Activated CD8-positive, alpha-beta T cell treated with anti-CD3 and anti-CD28 coated beads, Interleukin-2, amount 10 ng/mL, durations not matched to agents 7 days and 5 days (primary cell): ENCODE results near the gene ERCC6L2. TPM values are rescaled to one million over a fixed set of nuclear protein-coding genes. Genes with fewer than 3 reads are reported as not detected.

Experiments
- ATAC-seq: fragments of 150-1000 bp; cut with Tn5 transposase; one replicate; pipeline ENCODE4 v1.10.0; 2021; ENCODE audit warnings: moderate library complexity
- CTCF ChIA-PET: fragments of 350-600 bp; sonication (Branson Sonifier 250); formaldehyde crosslinking; loops from one replicate; lab custom pipeline; 2021; ENCODE audit warnings: antibody characterized with exemption; lab: Charles Lee
- POLR2A ChIA-PET: fragments of 350-600 bp; sonication (Branson Sonifier 250); formaldehyde crosslinking; loops from one replicate; lab custom pipeline; 2021; ENCODE audit warnings: antibody characterized with exemption; lab: Charles Lee
- DNase-seq: peaks from one replicate; pipeline ENCODE4 v3.0.0-alpha.2; 2020
- H3K27ac Mint-ChIP-seq: one replicate; pipeline ENCODE4 v1.8.0; 2021; ENCODE audit warnings: mild to moderate bottlenecking, mixed read lengths
- H3K27me3 Mint-ChIP-seq: one replicate; pipeline ENCODE4 v1.8.0; 2021; ENCODE audit warnings: low read depth, mixed read lengths
- H3K36me3 Mint-ChIP-seq: one replicate; pipeline ENCODE4 v1.8.0; 2021; ENCODE audit warnings: low read depth, mixed read lengths
- H3K4me1 Mint-ChIP-seq: one replicate; pipeline ENCODE4 v1.8.0; 2021; ENCODE audit warnings: low read depth, mixed read lengths
- H3K4me3 Mint-ChIP-seq: one replicate; pipeline ENCODE4 v1.8.0; 2021; ENCODE audit warnings: mild to moderate bottlenecking, mixed read lengths
- H3K9me3 Mint-ChIP-seq: one replicate; pipeline ENCODE4 v1.8.0; 2022; ENCODE audit warnings: mixed read lengths; ENCODE audit not compliant: insufficient read depth
- total RNA-seq, 2 experiments: library from RNA; stranded (reverse); gene quantifications; one replicate each; pipeline ENCODE4 v1.2.3, GENCODE V29; 2021

The ERCC6L2 gene
- total RNA-seq, 2 experiments from 2014 or later: 32.2 to 33.1 TPM

GRCh38 chr9:95896580-95896979 lies 21.1 kb downstream of the ERCC6L2 start:
- CTCF ChIA-PET: interaction anchor here (1.0 to 1.2 kb wide), 2 partner anchors 13 to 20 kb away, joined by 3 to 4 read pairs; no protein-coding TSS in a partner anchor
- DNase-seq: no peak
- Mint-ChIP-seq H3K36me3 (peaks cover 37% of the 10 kb centered on the region), H3K9me3 (peaks cover 28% of the 10 kb centered on the region), H3K4me1 (peaks cover 19% of the 10 kb centered on the region), H3K27ac (no peak overlapping the region), H3K27me3 (no peaks in the 10 kb centered on the region), H3K4me3 (peak overlapping the region; percentile 26)
- POLR2A ChIA-PET: no interaction called here
- ATAC-seq: no peak

GRCh38 chr9:95901506-95901905 lies 26.0 kb downstream of the ERCC6L2 start:
- POLR2A ChIA-PET: interaction anchor here (1.1 kb wide), 1 partner anchor 26 kb away, joined by 3 read pairs; the partner anchor contains the start of gene ERCC6L2
- no peak for DNase-seq
- H3K36me3 Mint-ChIP-seq: peaks cover 21% of the 10 kb centered on the region
- no peak overlapping the region for H3K4me3 Mint-ChIP-seq
- H3K27ac Mint-ChIP-seq: no peak overlapping the region
- H3K4me1 Mint-ChIP-seq: peaks cover 7% of the 10 kb centered on the region
- CTCF ChIA-PET: interaction anchor here (1.3 kb wide), 1 partner anchor 13 kb away, joined by 3 read pairs; no protein-coding TSS in a partner anchor
- H3K9me3 Mint-ChIP-seq: peaks cover 8% of the 10 kb centered on the region
- no peak for ATAC-seq
- H3K27me3 Mint-ChIP-seq: no peaks in the 10 kb centered on the region

GRCh38 chr9:95903398-95903797 lies 27.9 kb downstream of the ERCC6L2 start:
- no peak for DNase-seq
- no peaks in the 10 kb centered on the region for H3K27me3 Mint-ChIP-seq
- ChIA-PET CTCF (no interaction called here), POLR2A (no interaction called here)
- H3K27ac Mint-ChIP-seq: no peak overlapping the region
- no peaks in the 10 kb centered on the region for H3K9me3 Mint-ChIP-seq
- no peaks in the 10 kb centered on the region for H3K4me1 Mint-ChIP-seq
- peaks cover 30% of the 10 kb centered on the region for H3K36me3 Mint-ChIP-seq
- H3K4me3 Mint-ChIP-seq: no peak overlapping the region
- no peak for ATAC-seq

- POLR2A ChIA-PET: no interaction called here
- Mint-ChIP-seq H3K9me3 (no peaks in the 10 kb centered on the region), H3K27ac (no peak overlapping the region), H3K4me3 (no peak overlapping the region), H3K4me1 (no peaks in the 10 kb centered on the region), H3K36me3 (peaks cover 43% of the 10 kb centered on the region), H3K27me3 (no peaks in the 10 kb centered on the region)
- ATAC-seq (no peak), DNase-seq (no peak)
- CTCF ChIA-PET: interaction anchor here (1.4 kb wide), 2 partner anchors 9 to 100 kb away, joined by 3 to 6 read pairs; no protein-coding TSS in a partner anchor
Measured at GRCh38 chr9:95907794-95908193, 32.3 kb downstream of the ERCC6L2 start.

- H3K36me3 Mint-ChIP-seq: peaks cover 51% of the 10 kb centered on the region
- no peaks in the 10 kb centered on the region for H3K27me3 Mint-ChIP-seq
- H3K4me1 Mint-ChIP-seq: no peaks in the 10 kb centered on the region
- POLR2A ChIA-PET: no interaction called here
- no peaks in the 10 kb centered on the region for H3K9me3 Mint-ChIP-seq
- H3K27ac Mint-ChIP-seq: no peak overlapping the region
- no peak for ATAC-seq
- no peak overlapping the region for H3K4me3 Mint-ChIP-seq
- no peak for DNase-seq
- CTCF ChIA-PET: interaction anchor here (0.6 to 1.5 kb wide), 3 partner anchors 9 to 1940 kb away, joined by 3 to 4 read pairs (median 3); no protein-coding TSS in a partner anchor
Measured at GRCh38 chr9:95910023-95910707, 34.7 kb downstream of the ERCC6L2 start.

- CTCF ChIA-PET: interaction anchor here (0.7 kb wide), 1 partner anchor 9 kb away, joined by 3 read pairs; no protein-coding TSS in a partner anchor
- H3K4me3 Mint-ChIP-seq: no peak overlapping the region
- H3K27ac Mint-ChIP-seq: no peak overlapping the region
- H3K9me3 Mint-ChIP-seq: no peaks in the 10 kb centered on the region
- H3K36me3 Mint-ChIP-seq: peaks cover 53% of the 10 kb centered on the region
- no peaks in the 10 kb centered on the region for H3K4me1 Mint-ChIP-seq
- POLR2A ChIA-PET: no interaction called here
- no peak for ATAC-seq
- DNase-seq: no peak
- no peaks in the 10 kb centered on the region for H3K27me3 Mint-ChIP-seq
Measured at GRCh38 chr9:95910770-95911340, 35.4 kb downstream of the ERCC6L2 start.

- no peaks in the 10 kb centered on the region for H3K9me3 Mint-ChIP-seq
- no peak for DNase-seq
- no peaks in the 10 kb centered on the region for H3K27me3 Mint-ChIP-seq
- no peak overlapping the region for H3K27ac Mint-ChIP-seq
- H3K4me1 Mint-ChIP-seq: no peaks in the 10 kb centered on the region
- ChIA-PET POLR2A (no interaction called here), CTCF (no interaction called here)
- ATAC-seq: no peak
- peaks cover 56% of the 10 kb centered on the region for H3K36me3 Mint-ChIP-seq
- no peak overlapping the region for H3K4me3 Mint-ChIP-seq
Measured at GRCh38 chr9:95912773-95913172, 37.3 kb downstream of the ERCC6L2 start.

GRCh38 chr9:95920017-95920416 lies 44.5 kb downstream of the ERCC6L2 start:
- Mint-ChIP-seq H3K27ac (no peak overlapping the region), H3K36me3 (peaks cover 49% of the 10 kb centered on the region), H3K9me3 (no peaks in the 10 kb centered on the region), H3K4me1 (no peaks in the 10 kb centered on the region), H3K4me3 (no peak overlapping the region), H3K27me3 (no peaks in the 10 kb centered on the region)
- ATAC-seq (no peak), DNase-seq (no peak)
- ChIA-PET POLR2A (no interaction called here), CTCF (interaction anchor here (0.9 kb wide), 1 partner anchor 10 kb away, joined by 3 read pairs; no protein-coding TSS in a partner anchor)

GRCh38 chr9:95923794-95924193 lies 48.3 kb downstream of the ERCC6L2 start:
- H3K27ac Mint-ChIP-seq: no peak overlapping the region
- no peaks in the 10 kb centered on the region for H3K27me3 Mint-ChIP-seq
- ChIA-PET CTCF (no interaction called here), POLR2A (no interaction called here)
- H3K4me3 Mint-ChIP-seq: no peak overlapping the region
- no peak for ATAC-seq
- no peaks in the 10 kb centered on the region for H3K9me3 Mint-ChIP-seq
- DNase-seq: no peak
- H3K4me1 Mint-ChIP-seq: no peaks in the 10 kb centered on the region
- peaks cover 35% of the 10 kb centered on the region for H3K36me3 Mint-ChIP-seq

- POLR2A ChIA-PET: no interaction called here
- H3K4me3 Mint-ChIP-seq: no peak overlapping the region
Measured at GRCh38 chr9:95924987-95925386, 49.5 kb downstream of the ERCC6L2 start.

GRCh38 chr9:95927271-95928004 lies 51.9 kb downstream of the ERCC6L2 start:
- ATAC-seq: no peak
- no peak overlapping the region for H3K4me3 Mint-ChIP-seq
- H3K9me3 Mint-ChIP-seq: no peaks in the 10 kb centered on the region
- ChIA-PET CTCF (interaction anchor here (1.0 to 2.0 kb wide), 2 partner anchors 11 to 102 kb away, joined by 3 to 5 read pairs; no protein-coding TSS in a partner anchor), POLR2A (interaction anchor here (0.6 kb wide), 1 partner anchor 287 kb away, joined by 6 read pairs; no protein-coding TSS in a partner anchor)
- DNase-seq: no peak
- no peaks in the 10 kb centered on the region for H3K27me3 Mint-ChIP-seq
- no peak overlapping the region for H3K27ac Mint-ChIP-seq
- H3K36me3 Mint-ChIP-seq: peaks cover 50% of the 10 kb centered on the region
- H3K4me1 Mint-ChIP-seq: no peaks in the 10 kb centered on the region

More at GRCh38 chr9:95924987-95925386, 49.5 kb downstream of the ERCC6L2 start:
- Mint-ChIP-seq H3K9me3 (no peaks in the 10 kb centered on the region), H3K4me1 (no peaks in the 10 kb centered on the region), H3K27ac (no peak overlapping the region), H3K27me3 (no peaks in the 10 kb centered on the region), H3K36me3 (peaks cover 35% of the 10 kb centered on the region)
- ATAC-seq: no peak
- no peak for DNase-seq
- CTCF ChIA-PET: no interaction called here
